Activated T-cell treated with anti-CD3 and anti-CD28 coated beads, Interleukin-2, amount 50 U/mL, for 48 hours (primary cell): ENCODE results near the gene FUCA1.
"Not testable (repeated sequence)": the region's sequence is repeated elsewhere in the genome, so short reads cannot be mapped to it uniquely, and the experiment has no call there.

Source experiments
- DNase-seq, 2 experiments: peaks; one replicate each; pipeline ENCODE4 v3.0.0-alpha.2; 2020

FUCA1 gene

DNA sequence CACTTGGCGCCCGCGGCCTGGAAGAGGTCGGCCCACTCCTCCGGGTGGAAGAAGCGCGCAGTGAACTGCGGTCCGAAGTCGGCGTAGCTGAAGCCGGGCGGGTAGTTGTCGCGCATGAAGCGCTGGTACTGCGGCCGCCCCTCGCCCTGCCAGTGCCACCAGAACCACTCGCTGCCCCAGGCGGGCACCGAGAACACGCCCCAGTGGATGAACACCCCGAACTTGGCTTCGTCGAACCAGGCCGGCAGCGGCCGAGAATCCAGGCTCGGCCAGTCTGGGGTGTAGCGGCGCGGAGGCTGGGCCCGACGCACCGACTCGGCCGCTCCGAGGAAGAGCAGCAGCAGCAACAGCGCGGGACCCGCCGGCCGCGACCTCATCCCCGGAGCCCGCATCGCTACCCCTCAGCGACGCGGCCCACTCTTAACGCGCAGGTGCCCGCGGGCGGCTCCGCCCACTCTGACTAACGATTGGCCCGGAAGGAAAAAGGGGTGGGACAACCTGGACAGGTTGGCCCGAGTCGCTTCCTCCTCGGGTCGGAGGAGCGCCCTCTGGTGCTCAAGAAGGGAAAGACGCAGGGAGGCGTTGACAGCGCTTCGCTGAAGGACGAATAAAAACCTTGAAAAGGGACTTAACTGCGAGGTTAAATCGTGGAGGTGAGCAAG is at the start of gene FUCA1:
TSS of gene FUCA1 (minus strand) at position 396 of the 662 bp plus-strand sequence. CDS start at position 392, 4 bp downstream.
- peak; percentile 95 for DNase-seq

DNA sequence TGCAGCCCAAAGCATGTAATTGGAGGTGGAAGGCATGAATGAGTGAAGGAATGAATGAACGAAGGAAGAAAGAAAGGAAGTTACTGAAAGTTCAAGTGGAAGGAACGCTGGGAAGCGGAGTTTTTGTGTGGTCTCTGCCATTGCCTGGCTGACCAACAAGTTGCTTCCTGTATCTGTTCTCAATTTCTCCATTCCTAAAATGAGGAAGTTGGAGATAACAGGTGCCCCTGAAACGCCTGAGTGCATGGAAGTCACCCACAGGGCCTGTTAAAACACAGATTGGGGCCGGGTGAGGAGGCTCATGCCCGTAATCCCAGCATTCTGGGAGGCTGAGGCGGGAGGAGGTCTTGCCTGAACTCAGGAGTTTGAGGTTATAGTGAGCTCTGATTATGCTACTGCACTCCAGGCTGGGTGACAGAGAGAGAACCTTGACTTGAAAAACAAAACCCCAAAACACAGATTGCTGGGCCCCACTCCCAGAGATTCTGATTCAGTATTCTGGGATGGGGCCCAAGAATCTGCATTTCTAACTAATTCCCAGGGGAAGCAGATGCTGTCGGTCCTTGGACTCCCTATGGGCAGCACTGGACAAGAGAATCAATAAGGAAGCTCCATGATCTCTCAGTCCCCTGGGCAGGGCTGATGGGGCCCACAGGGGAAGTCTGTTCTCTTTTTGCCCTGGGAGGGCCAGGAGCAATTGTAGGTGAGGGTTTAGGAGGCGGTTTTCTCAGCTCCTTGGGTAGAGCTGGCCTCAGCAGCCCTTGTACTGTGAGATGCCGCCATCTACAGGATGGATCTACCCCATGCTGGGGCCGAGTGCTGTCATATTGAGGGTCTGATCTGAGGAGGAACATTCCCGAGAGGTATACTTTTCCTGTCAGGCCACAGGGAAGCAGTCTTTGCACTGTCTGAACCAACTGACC is 48.4 kb upstream of the FUCA1 start:
- peak; percentile 62 to 70 for DNase-seq

DNA sequence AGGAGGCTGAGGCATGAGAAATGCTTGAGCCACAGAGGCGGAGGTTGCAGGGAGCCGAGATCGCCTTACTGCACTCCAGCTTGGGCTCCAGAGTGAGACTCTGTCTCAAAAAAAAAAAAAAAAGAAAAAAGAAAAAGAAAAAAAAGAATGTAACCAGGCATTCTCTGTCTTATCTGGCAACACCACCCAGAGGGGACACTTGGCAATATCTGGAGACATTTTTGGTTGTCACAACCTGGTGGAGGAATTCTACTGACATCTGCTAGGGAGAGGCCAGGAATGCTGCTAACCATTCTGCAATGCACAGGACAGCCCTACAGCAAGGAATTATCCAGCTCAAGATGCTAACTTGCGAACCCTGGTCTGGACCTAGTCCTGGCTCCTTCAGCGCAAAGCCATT is 47.4 kb upstream of the FUCA1 start:
- no peak for DNase-seq

DNA sequence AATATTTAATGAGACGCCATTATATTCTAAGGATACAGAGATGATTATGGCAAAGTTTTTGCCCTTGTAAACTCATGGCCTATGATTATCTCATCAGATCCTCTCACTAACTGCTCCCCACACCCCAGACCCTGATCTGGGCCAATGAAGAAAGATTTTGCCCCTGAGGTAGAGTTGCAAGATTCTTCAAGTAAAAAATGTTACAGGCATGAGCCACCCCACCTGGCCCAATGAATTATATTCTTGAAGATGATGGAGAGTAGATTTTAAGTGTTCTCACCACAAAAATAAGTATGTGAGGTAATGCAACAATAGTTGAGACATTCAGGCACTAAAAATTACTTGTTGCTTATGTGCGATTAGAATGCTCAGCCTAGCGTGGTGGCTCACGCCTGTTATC is 46.8 kb upstream of the FUCA1 start:
- DNase-seq, result no peak

DNA sequence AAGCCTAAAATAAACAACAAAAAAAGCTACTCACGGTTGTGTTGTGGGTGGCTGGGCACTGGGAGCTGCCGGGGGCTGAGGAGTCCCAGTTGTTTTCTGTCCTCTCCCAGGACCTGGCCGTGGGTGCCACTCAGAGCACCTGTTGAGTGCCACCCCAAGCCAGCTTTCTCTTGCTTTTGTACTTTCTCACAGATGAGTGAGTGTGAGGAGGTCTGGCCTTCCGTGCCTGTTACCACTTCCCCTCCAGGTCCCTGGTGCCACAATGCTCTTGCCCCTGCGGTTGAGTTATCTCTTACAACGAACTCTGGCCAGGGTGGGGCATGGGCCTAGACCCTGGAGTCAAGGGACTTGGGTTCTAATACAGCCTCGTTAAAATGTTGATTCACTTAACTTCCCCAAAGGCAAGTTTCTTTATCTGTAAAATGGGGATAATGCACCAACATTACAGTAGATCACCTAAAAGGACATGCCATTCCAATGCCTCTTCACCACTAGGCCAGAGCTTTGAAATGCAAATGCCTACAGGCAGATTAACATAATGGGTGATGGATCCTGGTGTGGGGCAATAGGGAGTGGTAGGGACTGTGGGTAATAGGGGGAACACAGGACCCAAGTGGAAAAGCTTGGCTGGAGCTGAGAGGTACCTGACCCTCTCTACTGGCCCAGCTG is 45.3 kb upstream of the FUCA1 start, which contains the start of gene CNR2:
TSS of gene CNR2 (minus strand) at position 151 of the 669 bp plus-strand sequence. CDS start 37,745 bp downstream, outside the sequence.
- DNase-seq, result peak in 1 of 2 experiments; percentile 25

DNA sequence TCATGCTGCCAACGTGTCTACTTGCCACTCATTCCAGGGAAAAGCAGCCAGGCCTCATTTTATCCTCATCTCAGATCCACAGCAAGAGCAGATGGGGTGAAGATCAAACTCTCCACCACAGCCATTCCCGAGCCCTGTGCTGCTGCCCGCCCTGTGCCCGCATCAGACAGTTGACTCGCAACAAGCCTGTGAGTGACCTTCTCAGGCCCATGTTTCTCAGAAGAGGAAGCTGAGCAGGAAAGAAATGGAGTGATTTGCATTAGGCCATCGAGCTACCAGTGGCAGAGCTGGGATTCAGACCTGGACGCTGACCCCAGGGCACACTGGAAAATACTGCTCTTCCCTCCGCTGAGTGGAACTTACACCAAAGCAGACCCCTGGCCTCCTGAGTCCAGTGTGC is 43.8 kb upstream of the FUCA1 start:
- no peak for DNase-seq

DNA sequence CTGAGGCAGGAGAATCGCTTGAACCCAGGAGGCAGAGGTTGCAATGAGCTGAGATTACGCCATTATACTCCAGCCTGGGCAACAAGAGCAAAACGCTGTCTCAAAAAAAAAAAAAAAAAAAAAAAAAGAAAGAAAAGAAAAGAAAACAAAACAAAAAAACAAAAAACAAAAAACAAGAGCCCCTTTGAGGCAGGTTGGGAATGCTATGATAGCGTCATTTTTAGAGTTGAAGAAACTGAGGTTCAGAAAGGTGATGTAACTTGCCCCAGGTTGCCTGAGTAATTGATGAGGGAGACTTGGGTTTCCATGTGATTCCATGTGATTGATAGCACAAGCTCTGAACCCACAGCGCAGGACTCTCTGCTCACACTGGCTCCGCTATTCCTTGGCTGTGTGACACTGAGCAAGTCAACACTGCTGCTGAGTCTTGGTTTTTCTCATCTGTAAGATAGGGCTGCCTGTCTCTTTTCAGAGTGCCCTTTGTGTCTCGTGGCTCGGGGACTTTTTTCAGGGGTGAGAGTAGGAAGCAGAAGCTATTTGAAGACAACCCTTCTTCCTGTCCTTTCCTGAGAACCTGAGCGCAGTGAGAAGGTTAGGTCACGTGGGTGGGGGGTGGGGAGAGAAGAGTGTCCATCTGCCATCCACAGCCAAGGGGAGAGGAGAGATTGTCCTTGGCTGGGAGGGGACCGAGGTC is 42.6 kb upstream of the FUCA1 start:
- DNase-seq, result no peak

DNA sequence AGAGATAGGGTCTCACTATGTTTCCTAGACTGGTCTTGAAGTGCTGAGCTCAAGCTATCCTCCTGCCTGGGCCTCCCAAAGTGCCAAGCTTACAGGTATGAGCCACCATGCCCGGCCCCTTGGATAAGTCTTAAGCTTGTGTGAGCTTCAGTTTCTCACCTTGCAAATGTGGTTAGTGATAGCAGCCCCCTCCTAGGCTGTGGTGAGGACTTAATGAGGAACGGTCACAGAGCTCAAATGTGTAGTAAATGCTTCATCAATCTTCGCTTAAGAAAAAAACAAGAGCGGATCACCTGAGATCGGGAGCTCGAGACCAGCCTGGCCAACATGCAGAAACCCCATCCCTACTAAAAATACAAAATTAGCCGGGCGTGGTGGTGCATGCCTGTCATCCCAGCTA is 42.1 kb upstream of the FUCA1 start:
- no peak for DNase-seq

DNA sequence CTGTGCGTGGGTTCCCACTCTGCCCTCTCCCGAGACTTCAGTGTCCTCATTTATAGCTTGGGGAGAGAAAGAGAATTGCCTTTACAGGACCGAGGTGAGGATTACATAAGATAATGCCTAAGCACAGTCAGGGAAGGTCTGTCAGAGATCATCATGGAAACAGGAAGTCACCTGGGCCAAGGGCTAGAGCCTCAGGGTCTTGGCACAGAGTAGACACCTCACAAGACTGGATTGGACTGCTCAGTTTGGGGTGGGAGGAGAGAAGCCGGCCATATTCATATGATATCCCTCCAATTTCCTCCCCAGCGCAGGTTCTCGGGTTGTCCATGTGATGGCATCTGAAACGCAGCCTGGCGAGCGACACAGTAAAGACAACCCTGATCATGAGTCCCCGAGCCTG is 41.3 kb upstream of the FUCA1 start:
- DNase-seq, result no peak

DNA sequence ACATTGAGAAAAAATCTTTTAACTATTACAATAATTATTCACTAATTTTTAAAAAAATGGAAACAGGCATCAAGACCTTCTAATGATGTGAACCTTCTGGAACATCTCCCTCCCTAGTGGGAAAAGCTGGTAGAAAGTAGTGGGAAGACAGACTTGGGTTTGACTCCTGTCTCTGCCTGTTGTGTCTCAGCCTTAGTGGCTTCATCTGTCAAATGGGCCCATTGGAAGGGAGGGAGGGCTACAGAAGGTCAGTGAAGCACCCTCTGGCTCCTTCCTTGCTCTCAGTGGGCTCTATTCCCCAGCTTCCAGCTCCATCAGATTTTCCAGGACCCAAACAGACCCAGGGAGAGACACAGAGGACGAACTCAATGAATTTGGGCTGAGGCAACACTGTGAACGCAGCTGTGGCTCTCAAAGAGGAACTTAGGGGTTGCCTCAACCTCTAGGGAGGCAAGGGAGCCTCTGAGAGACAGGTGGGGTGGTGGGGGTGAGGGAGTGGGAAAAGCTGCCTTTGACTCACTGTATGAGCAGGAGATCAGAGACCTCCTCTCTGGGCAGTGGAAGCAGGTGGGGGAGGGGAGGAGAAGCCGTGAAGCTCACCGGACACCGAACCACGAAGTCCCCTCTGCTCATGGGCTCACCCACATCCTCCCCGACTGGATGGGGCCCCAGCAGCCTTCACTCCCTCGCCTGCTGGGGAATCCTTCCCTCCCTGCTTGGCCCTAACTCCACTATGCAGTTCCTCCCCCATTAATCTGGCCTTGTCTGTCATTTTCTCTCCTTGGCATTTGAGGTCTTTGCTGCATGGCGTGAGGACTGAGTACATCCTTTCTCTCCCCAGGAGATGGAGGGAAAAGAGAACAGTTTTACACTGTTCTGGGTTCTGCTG is 40.6 kb upstream of the FUCA1 start:
- DNase-seq, result peak in 1 of 2 experiments; percentile 35

DNA sequence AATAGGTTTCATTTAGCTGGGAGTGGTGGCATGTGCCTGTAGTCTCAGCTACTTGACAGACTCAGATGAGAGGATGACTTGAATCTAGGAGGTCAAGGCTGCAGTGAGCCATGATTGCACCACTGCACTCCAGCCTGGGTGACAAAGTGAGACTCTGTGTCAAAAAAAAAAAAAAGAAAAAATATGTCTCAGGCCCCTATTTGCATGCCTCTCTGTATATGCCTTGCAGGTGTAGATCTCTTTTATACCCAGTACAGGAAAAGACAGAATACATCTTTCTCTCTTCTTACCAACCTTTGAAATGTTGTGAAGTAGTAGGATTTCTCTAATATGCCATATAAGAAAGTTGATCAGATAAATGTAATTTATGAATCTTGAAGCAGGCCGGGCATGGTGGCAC is 38.6 kb upstream of the FUCA1 start:
- DNase-seq, result no peak

DNA sequence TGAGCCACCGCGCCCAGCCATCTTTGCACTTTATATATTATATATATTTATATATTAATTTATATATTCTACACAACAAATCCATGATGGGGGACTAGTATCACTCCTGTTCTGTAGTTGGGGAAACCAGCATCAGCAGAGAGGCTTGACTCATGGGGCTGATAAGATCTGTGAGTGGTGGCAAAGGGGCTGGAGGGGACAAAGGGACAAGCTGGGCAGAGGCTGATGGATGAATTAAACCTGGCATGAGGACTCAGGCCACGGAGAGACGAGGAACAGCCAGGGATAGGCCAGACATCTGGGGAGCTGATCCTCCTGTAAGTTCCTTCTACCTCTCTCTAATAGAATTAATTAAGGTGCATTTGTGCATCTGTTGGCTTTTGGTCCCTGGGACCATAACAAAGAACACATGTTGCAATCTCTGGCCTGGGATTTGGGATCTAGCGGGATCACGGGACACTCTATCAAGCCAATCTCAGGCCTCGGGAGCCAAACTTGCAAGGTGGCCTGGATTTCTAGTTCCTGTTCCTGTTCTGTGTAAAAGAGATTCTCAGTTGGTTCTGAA is 37.5 kb upstream of the FUCA1 start:
- no peak for DNase-seq

DNA sequence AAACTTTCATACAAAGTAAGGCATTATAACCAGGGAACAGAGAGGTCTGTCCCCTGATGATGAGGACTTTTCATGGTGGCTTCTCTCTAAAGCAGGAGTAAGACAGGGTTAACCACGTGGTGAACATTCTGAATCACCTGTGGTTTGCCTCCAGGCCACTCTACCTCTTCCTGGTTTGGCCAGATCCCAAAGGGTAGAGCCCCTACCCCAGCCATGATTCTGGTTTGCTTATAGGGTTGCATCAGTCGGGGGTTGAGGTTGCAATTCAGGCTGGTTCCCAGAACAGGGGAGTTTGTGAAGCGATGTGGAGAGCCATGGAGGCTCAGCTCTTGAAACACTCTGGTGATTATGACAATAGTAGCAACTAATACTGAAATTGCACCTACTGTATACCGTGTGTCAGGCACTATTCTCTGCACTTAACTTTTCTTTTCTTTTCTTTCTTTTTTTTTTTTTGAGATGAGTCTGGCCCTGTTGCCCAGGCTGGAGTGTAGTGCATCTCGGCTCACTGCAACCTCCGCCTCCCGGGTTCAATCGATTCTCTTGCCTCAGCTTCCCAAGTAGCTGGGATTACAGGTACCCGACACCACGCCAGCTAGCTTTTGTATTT is 36.8 kb upstream of the FUCA1 start:
- DNase-seq, result peak; percentile 70 to 73

DNA sequence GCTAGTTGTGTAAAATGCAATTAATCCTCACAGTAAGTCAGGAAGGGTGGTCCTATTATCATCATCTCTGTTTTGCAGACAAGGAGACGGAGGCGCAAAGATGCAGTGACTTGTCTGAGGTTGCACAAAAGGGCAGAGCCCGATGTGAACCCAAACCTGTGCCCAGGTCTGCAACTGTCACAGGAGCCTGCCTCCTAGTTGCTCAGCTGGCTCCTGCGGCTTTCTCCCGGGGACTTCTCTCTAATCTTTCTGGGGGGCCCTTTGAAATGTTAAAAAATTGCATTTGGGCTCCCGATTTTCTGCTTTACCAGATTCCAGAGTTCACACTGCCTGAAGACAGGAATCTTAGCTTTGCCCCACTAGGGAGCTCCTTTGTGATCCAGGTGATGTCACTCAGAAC is 35.7 kb upstream of the FUCA1 start:
- no peak for DNase-seq

DNA sequence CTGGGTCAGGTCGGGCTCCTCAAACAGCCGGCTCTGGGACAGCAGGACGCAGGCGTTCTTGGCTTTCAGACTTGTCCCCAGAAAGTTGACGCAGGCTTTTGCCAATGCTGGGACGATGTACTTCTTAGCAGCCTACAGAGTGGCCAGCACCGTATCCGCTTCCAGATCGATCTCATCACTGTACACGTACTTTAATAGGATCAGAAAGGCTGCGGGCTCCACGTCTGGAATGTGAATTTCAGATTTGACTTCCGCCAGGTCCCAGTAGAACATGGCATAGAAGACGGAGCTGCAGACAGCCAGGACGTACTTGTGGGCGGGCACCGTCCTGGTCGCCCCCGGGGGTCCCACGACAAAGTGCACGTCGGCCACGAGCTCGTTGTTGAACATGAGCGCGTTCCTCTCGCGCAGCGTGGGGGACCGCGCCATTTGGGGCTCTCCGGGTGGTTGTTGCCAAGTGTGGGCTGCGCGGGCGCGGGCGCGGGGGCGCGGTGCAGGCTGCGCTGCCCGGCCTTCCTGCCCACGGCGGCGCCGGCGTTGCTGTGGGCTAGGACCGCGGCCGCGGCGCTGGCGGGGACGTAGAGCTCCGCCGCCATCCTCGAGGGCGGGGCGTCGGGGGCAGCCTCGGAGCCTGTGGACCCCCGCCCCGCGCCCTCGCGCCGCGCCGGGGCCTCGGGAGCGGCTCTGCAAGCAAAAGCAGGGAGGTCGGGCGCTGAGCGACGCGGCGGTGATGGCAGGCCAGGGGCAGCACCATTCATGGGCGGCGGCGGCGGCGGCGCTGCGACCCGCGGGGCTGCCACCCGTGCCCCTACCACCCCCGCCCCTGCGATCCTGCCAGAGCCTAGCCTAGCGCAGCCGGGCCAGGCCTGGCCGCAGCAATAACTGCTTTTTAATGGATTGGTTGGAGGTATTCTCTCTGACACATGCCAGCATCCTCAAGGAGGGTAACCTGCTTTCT is 34.5 kb upstream of the FUCA1 start:
- no peak for DNase-seq

DNA sequence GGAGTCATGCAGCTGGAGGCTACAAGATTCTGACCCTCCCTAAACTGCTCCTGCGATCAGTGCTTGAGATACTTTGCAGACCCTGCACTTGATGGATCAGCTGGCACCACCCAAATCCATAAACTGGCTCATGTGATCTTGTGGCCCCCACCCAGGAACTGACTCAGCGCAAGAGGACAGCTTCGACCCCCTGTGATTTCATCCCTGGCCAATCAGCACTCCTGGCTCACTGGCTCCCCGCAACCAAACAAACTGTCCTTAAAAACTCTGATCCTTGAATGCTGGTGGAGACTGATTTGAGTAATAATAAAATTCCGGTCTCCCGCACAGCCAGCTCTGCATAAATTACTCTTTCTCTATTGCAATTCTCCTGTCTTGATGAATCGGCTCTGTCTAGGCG is 31.9 kb upstream of the FUCA1 start:
- DNase-seq, result not testable (repeated sequence)

DNA sequence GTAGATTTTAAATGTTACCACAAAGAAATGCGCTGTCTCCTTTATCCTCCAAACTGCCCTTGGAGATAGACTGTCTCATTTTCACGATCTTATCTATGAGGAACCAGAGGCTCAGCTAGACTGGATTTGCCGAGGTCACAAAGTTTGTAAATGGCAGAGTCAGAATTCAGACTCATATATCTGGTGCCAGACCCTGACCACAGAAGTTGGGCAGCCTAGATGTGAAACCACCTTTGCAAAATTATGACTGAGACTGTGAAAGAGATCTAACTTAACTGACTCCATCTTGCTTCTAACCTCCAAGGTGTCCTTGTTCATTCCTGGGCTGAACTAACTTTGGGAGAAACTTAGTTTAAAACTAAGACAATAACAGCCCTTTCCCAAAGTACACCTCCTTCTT is 31.0 kb upstream of the FUCA1 start:
- no peak for DNase-seq

DNA sequence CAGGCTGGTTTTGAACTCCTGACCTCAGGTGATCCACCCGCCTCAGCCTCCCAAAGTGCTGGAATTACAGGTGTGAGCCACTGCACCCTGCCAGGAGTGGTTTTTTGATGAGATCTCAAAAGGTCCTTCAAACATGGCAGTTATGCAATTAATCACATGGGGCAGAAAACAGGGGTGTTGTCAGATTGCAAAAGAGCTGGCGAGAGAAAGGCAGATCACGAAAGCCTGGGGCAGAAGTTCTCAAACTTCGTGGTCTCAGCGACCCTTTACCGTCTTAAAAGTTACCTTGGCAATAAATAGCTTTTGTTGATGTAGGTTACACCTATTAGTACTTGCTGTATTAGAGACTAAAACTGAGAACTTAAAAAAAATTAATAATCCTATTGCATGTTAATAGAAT is 29.0 kb upstream of the FUCA1 start:
- no peak for DNase-seq

DNA sequence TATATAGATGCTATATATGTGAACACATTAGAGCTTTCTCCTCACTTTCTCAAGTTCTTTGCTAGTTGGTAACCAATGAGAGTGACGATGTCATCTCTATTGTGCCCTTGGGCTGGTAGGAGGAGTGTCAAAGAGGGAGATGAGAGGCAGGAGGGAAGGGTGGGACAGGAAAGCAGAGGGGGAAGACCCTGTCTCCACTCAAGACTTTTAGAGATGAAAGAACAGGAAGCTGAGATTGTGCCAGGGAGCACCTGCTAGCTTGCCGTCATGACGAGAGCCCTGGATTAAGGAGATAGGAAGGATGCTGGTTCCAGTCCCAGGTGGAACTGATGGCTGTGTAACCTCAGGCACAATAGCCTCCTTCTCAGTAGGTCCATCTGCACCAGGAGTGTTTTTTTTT is 28.4 kb upstream of the FUCA1 start:
- DNase-seq, result no peak

DNA sequence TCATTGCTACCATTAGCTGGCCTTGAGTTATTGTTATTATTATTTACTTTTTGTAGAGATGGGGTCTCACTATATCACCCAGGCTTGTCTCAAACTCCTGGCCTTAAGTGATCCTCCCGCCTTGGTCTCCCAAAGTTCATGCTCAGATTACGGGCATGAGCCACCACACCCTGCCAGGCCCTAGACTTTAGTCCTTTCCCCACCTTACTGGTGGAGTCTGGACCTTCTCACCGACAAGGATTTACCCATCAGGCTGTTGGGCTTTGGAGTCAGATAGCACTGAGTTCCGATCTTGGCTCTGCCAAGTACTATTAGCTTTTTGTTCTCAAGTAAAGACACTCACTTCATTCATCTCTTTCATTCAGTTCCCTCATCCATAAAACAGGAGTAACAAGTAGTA is 27.9 kb upstream of the FUCA1 start:
- DNase-seq, result no peak
